Cardiac fibroblast (primary cell): ENCODE data around the gene ITPR3.
A peak's percentile ranks its signal among the peaks of the same experiment; 100 is the strongest.

ENCODE experiments used
- DNase-seq, 2 donors: peaks; one replicate each; pipeline versions ENCODE4 v3.0.0 to v3.0.0-alpha.2; 2010; ENCODE audit warnings: low read depth in 2 of 2
- H3K4me3 ChIP-seq, 2 donors: replicated peaks in 1 of 2; 1 replicate in 1 of 2; 2 replicates in 1 of 2; pipeline ENCODE4 v1.5.1; 2011; ENCODE audit warnings: low read depth in 2 of 2, low read length in 2 of 2, mild to moderate bottlenecking in 2 of 2, moderate library complexity in 1 of 2
- TF ChIP-seq, protein P1 (sequence below): IDR thresholded peaks from one replicate; pipeline ENCODE4 v1.5.1; 2011; ENCODE audit warnings: low read depth, mild to moderate bottlenecking, low read length, inconsistent platforms

ITPR3 gene

DNA sequence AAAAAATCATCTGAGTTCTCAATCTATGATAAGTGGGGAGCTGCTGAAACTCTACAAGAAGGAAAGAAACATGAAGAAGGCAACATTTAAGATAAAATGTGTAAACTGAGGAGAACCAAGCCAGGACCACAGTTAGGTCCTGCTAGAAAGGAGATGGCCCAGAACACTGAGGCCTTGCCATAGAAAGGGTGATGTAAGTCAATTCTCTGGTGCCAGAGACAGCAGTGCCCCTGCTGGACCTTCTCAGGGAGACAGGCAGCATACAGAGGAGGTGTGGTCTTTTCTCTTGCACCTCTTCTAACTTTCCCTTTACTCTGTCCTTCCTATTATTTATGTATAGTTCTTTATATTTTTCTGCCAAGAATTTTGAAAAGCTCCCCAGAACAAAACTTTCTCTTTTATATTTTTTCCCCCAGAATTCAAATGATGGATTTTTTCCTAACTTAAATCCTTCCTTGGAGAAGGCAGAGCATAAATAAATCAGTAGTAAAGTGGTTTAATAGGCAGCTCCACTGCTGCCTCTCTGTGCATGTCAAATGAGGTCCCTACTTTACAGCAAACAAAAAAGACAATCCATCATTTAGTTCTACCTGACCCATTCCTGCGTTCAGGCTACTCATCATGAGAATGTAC lies 81.3 kb downstream of the ITPR3 start:
- TF ChIP-seq, protein P1, sequence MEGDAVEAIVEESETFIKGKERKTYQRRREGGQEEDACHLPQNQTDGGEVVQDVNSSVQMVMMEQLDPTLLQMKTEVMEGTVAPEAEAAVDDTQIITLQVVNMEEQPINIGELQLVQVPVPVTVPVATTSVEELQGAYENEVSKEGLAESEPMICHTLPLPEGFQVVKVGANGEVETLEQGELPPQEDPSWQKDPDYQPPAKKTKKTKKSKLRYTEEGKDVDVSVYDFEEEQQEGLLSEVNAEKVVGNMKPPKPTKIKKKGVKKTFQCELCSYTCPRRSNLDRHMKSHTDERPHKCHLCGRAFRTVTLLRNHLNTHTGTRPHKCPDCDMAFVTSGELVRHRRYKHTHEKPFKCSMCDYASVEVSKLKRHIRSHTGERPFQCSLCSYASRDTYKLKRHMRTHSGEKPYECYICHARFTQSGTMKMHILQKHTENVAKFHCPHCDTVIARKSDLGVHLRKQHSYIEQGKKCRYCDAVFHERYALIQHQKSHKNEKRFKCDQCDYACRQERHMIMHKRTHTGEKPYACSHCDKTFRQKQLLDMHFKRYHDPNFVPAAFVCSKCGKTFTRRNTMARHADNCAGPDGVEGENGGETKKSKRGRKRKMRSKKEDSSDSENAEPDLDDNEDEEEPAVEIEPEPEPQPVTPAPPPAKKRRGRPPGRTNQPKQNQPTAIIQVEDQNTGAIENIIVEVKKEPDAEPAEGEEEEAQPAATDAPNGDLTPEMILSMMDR, result peak; percentile 70
- H3K4me3 ChIP-seq, result no peak overlapping the region
- peak; percentile 76 to 85 for DNase-seq

DNA sequence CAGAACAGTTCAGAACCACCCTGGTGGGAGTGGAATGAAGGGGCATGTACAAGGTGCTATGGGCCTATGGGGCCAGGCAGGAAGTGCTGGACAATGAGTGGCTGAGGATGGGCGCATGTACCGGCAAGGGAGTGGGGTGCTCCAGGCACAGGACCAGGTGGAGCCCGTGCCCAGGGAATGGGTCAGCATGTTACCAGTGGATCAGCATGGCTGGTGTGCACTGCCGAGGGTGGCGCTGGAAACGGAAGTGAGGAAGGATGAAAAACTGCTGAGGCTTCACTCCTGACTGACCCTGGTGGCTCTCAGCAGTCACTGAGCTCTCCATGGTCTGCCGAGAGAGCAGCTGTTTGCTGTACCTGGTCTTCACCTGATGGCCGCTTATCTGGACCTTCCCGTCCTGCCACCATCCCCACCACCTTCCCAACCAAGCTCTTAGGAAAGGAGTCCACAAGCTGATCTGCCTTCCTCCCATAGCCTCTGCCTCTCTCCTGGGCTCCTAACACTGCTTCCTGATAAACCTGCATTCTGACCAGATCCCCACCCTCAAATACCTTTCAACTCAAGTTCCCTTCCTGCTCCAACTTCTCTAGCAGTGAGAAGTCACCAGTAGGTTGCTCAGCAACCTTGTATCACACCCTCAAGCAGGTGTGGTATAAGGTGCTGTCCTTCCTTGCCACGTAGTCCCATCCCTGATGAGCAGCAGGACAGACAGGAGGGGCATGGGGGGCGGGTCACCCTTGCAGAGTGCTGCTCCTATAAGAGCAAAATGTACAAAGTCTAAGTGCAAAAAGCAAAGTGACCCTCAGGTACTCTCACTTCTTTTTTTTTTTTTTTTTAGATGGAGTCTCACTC lies 83.3 kb downstream of the ITPR3 start:
- H3K4me3 ChIP-seq, result no peak overlapping the region
- no peak for DNase-seq
- TF ChIP-seq, protein P1, result no peak

GRCh38 chr6:33705268-33705885 lies 84.3 kb downstream of the ITPR3 start:
- DNase-seq, result no peak
- no peak overlapping the region for H3K4me3 ChIP-seq
- TF ChIP-seq, protein P1, result no peak

- no peak for DNase-seq
- no peak overlapping the region for H3K4me3 ChIP-seq
- TF ChIP-seq, protein P1, result no peak
Measured at GRCh38 chr6:33705955-33706725, 85.0 kb downstream of the ITPR3 start.

DNA sequence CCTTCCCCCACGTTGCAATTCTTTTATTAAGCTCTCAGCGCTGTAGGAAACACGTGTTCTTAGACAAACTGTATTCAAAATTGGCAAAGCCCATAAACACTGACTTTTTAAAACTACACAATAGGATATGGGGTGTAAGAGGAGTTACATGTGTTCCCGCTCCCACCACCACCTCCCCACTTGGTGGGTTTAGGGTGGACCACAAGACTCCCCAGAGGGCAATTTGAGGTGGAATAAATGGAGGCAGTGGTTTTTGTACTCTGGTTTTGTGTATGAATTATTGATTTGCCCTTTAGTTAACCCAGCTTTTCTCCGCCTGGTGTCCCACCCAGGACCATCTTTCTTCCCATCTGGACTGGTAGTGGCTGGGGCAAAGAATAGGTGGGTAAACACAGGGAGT lies 86.6 kb downstream of the ITPR3 start:
- TF ChIP-seq, protein P1, result no peak
- no peak overlapping the region for H3K4me3 ChIP-seq
- no peak for DNase-seq

GRCh38 chr6:33708516-33709204 lies 87.5 kb downstream of the ITPR3 start:
- no peak overlapping the region for H3K4me3 ChIP-seq
- DNase-seq, result no peak
- TF ChIP-seq, protein P1, result no peak
